Heart right ventricle (tissue), 16 donors: ENCODE measurements around the gene CACNA1C. TPM values are rescaled to one million over a fixed set of nuclear protein-coding genes. Genes with fewer than 3 reads are reported as not detected.

Experiments
- ATAC-seq, 8 donors: fragments of 200-7000 bp; cut with Tn5 transposase; one replicate each; pipeline ENCODE4 v1.9.1; 2020; ENCODE audit warnings: mild to moderate bottlenecking in 8 of 8, moderate library complexity in 8 of 8, moderate number of reproducible peaks in 1 of 8
- DNase-seq, 2 donors: peaks; one replicate each; pipeline ENCODE4 v3.0.0-alpha.2; 2020
- H3K27ac ChIP-seq, 10 donors: fragments of 200-600 bp; sonication (generic) in 2 of 10; one replicate each; pipeline versions ENCODE4 v1.5.0 to v1.8.0; 2020 to 2022; ENCODE audit warnings: mild to moderate bottlenecking in 3 of 10
- H3K27me3 ChIP-seq, 7 donors: fragments of 200-600 bp; one replicate each; pipeline ENCODE4 v1.8.0; 2021 to 2022; ENCODE audit warnings: mild to moderate bottlenecking in 2 of 7
- H3K36me3 ChIP-seq, 9 donors: fragments of 200-600 bp; sonication (generic) in 1 of 9; one replicate each; pipeline versions ENCODE4 v1.5.0 to v1.8.0; 2020 to 2022; ENCODE audit warnings: mild to moderate bottlenecking in 2 of 9
- H3K4me1 ChIP-seq, 9 donors: fragments of 200-600 bp; sonication (generic) in 1 of 9; one replicate each; pipeline versions ENCODE4 v1.5.0 to v1.8.0; 2020 to 2022; ENCODE audit warnings: mild to moderate bottlenecking in 4 of 9
- H3K4me3 ChIP-seq, 10 donors: fragments of 200-600 bp; sonication (generic) in 2 of 10; one replicate each; pipeline versions ENCODE4 v1.5.0 to v1.8.0; 2020 to 2022; ENCODE audit warnings: mild to moderate bottlenecking in 7 of 10, moderate library complexity in 2 of 10
- H3K9me3 ChIP-seq, 11 donors: fragments of 200-600 bp in 10 of 11; sonication (generic) in 2 of 11; one replicate each; pipeline versions ENCODE4 v1.5.0 to v1.8.0; 2013 to 2022; ENCODE audit warnings: mild to moderate bottlenecking in 2 of 11, control low read depth in 1 of 11, moderate library complexity in 1 of 11
- WGBS, 2 donors: extraction: QIAGEN DNeasy Blood & Tissue Kit; methylation state at CpG; one replicate each; pipeline ENCODE4 v1.1.7; 2013; ENCODE audit warnings: inconsistent platforms in 1 of 2; 5-methylcytosine and 5-hydroxymethylcytosine counted together
- intact Hi-C, 10 donors: fragments of 100-400 bp; cut with DNase I; formaldehyde crosslinking; loops; one replicate each; pipeline versions ENCODE4 v1.11.1 to v1.14.2; 2022
- polyA plus RNA-seq, 2 donors: library from polyadenylated mRNA; stranded (reverse); fragments of 200-250 nt; gene quantifications; one replicate each; pipeline ENCODE4 v1.2.3, GENCODE V29; 2013
- total RNA-seq, 10 donors: library from RNA; stranded (reverse); fragmentation: NEBNext Ultra II Directional in 3 of 10; extraction: Animal tissue kit (Norgen Biotek cat#: 25700) in 3 of 10; gene quantifications; one replicate each; pipeline versions ENCODE4 v1.2.1 to v1.2.4, GENCODE V29; 2021 to 2023
- TF ChIP-seq, protein P1 (sequence below), 9 donors: fragments of 200-600 bp; sonication (generic) in 2 of 9; IDR thresholded peaks; one replicate each; pipeline versions ENCODE4 v1.5.0 to v1.8.0; 2021 to 2022; ENCODE audit warnings: antibody characterized with exemption in 9 of 9, mild to moderate bottlenecking in 5 of 9, moderate library complexity in 1 of 9
- donor health status: Arrhythmogenic right ventricular cardiomyopathy.
- donor health status: ischemic (EF 13 %, LVEDD 7.1; RV severe dilation, severe dysfunction).
- donor health status: healthy with polysubstance abuse.
- donor health status: DM: no; HTN: yes; CAD: no.
- donor health status: DM: no; HTN: no; CAD: no.
- donor health status: ischemic (EF 25% LVEDD 6.9; RV normal size, moderate dysfunction).
- donor health status: ischemic (EF 25% LVEDD 5.7; RV mildly dilated, moderate dysfunction).
- donor health status: healthy.
- donor health status: DM: yes; HTN: yes; CAD: no.
- donor health status: Ischemic cardiomyopathy.
- donor health status: ischemic (EF 35%, LVEDD 5.7; RV mildly dilated, moderate dysfunction).
- donor health status: nonischemic (EF 11% LVEDD 7.7; RV severe dilation, severe dysfunction).
- donor health status: DM: yes; HTN: yes; CAD: no.
- donor health status: PGD.
- donor health status: ischemic (EF 29% LVEDD 5.4; RV normal size, mild dysfunction).
- donor health status: nonischemic (EF 23%, LVEDD 6.1; RV moderate dilation, normal function).

Gene CACNA1C
- total and polyA plus RNA-seq, 12 donors, result 19.1 to 222 (median 183) TPM

DNA sequence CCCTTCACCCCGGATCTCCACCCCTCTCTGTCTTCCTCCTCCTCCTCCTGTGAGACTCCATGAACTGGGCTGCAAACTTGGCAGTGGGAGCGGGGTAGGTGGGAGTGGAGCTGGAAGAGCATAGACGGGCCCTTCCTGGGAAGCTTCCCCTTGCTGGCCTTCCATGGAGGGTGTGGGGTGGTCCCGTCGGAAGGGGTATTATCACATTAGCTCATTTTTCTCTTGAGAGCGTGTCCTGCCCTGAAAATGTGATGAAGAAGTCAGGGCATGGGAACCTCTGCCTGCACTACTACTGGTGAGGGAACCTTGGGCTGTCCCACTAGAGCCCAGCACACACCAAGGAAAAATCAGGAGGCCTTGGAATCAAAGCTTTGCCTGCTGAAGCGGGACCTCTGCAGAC, 66.5 kb downstream of the CACNA1C start:
- H3K9me3 ChIP-seq, result no peaks in the 10 kb centered on the region
- TF ChIP-seq, protein P1, sequence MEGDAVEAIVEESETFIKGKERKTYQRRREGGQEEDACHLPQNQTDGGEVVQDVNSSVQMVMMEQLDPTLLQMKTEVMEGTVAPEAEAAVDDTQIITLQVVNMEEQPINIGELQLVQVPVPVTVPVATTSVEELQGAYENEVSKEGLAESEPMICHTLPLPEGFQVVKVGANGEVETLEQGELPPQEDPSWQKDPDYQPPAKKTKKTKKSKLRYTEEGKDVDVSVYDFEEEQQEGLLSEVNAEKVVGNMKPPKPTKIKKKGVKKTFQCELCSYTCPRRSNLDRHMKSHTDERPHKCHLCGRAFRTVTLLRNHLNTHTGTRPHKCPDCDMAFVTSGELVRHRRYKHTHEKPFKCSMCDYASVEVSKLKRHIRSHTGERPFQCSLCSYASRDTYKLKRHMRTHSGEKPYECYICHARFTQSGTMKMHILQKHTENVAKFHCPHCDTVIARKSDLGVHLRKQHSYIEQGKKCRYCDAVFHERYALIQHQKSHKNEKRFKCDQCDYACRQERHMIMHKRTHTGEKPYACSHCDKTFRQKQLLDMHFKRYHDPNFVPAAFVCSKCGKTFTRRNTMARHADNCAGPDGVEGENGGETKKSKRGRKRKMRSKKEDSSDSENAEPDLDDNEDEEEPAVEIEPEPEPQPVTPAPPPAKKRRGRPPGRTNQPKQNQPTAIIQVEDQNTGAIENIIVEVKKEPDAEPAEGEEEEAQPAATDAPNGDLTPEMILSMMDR (IDR thresholded peaks at IDR 0.05), result no peak
- 78 to 86% methylated on average over 7 of the region's 7 CpGs for WGBS, 2 donors
- H3K4me1 ChIP-seq, result peaks cover 11 to 63% (median 36%) of the 10 kb centered on the region in 9 donors
- peaks cover 0 to 61% (median 13%) of the 10 kb centered on the region in 9 donors for H3K36me3 ChIP-seq
- intact Hi-C loops, result no loop called here
- ATAC-seq (peak in 5 of 8 donors; percentile 8 to 18 (median 14)), DNase-seq (no peak)
- no peak overlapping the region for H3K4me3 ChIP-seq
- peak overlapping the region in 9 of 10 donors; percentile 10 to 79 (median 60) for H3K27ac ChIP-seq
- no peaks in the 10 kb centered on the region for H3K27me3 ChIP-seq

DNA sequence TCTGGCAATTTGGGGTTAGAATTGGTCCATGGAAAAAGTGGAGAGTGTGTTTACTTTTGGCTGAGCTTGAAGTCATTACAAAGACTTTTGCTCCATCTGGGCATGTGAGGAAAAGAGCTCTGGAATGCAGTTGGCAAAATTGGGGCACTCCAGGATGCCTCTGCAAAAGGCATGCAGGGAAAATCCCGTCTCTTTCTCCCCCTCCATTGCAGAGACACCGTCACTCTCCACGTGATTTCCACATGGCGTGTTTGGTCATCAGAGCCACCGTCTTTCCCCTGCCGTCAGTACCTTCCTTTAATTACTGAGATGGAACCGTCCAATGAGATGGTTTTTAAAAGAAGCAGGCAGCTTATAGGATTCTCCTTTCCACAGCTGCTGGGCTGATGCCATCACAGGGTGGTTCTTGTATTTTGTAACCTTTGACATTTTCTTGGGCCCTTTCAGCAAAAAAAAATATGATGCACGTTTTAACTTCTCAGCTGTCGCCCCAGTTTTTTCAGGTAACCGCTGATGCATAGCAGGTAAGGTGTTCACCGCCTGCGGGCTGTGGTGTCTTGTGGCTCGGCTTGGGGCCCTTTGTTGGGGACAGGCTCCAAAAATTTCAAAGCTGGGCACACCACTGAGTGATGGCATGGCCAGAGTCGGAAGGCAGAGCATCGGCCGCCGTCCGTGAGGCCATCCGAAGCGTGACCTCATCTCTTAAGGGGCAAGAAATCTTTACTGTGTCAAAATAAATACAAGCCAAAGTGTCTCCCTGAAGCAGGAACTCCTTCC, 68.4 kb downstream of the CACNA1C start:
- TF ChIP-seq, protein P1 (IDR thresholded peaks at IDR 0.05), result no peak
- no peak overlapping the region for H3K27ac ChIP-seq
- DNase-seq (no peak), ATAC-seq (no peak)
- intact Hi-C loops, result loop anchor here in 1 of 10 donors (5.0 kb wide), 1 partner anchor 54 kb away; no protein-coding TSS in a partner anchor
- peaks cover 11 to 57% (median 38%) of the 10 kb centered on the region in 9 donors for H3K4me1 ChIP-seq
- H3K9me3 ChIP-seq, result no peaks in the 10 kb centered on the region
- no peaks in the 10 kb centered on the region for H3K27me3 ChIP-seq
- peaks cover 0 to 59% (median 5%) of the 10 kb centered on the region in 9 donors for H3K36me3 ChIP-seq
- H3K4me3 ChIP-seq, result no peak overlapping the region
- 83 to 85% methylated on average over 20 of the region's 20 CpGs for WGBS, 2 donors

DNA sequence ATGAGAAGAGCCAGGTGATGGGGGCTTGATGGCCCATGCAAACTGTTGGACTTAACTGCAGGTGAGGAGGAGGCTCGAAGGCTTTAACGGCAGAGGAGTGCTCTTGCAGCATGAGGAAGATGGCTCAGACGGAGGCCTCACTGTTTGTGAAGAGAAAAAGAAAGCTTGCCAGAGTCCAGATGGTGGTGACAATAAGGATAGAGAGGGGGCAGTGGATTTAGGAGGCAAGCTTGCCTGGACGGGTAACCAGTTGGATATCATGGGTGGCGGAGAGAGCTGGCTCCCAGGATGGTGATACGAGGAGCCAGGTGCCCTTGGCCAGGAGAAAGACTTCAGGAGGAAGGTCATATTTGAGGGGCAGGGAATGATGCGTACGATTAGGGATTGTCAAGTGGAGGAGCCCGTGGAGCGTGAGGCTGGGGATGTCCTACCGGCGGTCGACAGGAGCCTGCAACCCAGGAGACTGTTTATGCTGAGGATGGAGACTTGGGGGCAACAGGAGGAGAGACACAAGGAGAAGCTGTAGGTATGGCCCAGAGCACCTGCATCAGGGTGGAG, 71.8 kb downstream of the CACNA1C start:
- Histone ChIP-seq H3K36me3 (peaks cover 0 to 60% (median 3%) of the 10 kb centered on the region in 9 donors), H3K9me3 (no peaks in the 10 kb centered on the region), H3K27me3 (no peaks in the 10 kb centered on the region), H3K4me1 (peaks cover 9 to 49% (median 21%) of the 10 kb centered on the region in 9 donors), H3K4me3 (no peak overlapping the region), H3K27ac (peak overlapping the region in 1 of 10 donors; percentile 3)
- WGBS, 2 donors, result 82 to 87% methylated on average over 13 of the region's 13 CpGs
- DNase-seq (no peak), ATAC-seq (no peak)
- TF ChIP-seq, protein P1 (IDR thresholded peaks at IDR 0.05), result no peak
- intact Hi-C loops, result loop anchor here in 1 of 10 donors (5.0 kb wide), 1 partner anchor 57 kb away; no protein-coding TSS in a partner anchor

DNA sequence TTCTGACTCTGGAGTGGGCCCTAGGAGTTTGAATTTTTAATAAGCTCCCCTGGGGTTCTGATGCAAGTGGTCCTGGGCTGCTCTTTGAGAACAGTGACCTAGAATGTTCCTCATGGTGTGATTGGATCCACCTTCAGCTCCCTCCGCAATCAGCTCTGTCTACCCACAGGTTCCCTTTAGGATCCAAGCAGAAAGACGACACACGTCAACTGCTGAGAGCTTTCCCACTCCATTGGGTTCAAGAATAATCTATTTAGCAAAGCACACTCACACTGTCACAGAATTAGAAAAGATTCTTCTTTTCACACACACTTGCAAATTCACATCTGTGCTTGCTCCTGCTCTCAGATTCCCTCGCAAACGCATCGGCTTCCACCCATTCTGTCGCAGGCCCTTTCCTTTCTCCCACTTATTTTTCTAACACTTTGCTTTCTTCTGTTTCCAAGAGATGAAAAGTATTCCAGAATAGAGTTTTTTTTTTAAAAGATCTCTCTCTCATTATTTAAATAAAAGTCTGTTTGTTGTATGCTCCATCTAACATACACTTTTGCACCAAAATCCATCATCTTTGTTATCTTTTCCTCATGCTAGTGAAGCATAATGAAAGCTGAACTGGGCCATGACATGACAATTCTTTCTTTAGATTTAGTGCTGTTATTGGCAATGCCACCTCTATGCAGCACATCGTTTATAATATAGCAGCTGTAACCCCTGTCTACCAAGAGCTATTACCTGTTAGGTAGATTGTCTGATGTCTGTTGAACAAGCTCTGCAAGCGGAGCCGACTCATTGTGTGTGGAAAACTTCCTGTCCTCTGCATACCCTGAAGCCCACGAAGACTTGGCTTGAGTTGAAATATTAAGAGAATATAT, 73.1 kb downstream of the CACNA1C start:
- Histone ChIP-seq H3K27me3 (no peaks in the 10 kb centered on the region), H3K36me3 (peaks cover 0 to 53% (median 3%) of the 10 kb centered on the region in 9 donors), H3K27ac (peak overlapping the region in 2 of 10 donors; percentile 33 to 39), H3K4me3 (no peak overlapping the region), H3K9me3 (no peaks in the 10 kb centered on the region), H3K4me1 (peaks cover 7 to 41% (median 14%) of the 10 kb centered on the region in 9 donors)
- TF ChIP-seq, protein P1 (IDR thresholded peaks at IDR 0.05), result no peak
- ATAC-seq, result peak in 1 of 8 donors; percentile 7
- no peak for DNase-seq
- intact Hi-C loops, result no loop called here
- 72 to 73% methylated on average over 11 of the region's 11 CpGs for WGBS, 2 donors
